SK-N-SH (cell line): ENCODE data around the gene LRMDA. TPM values are rescaled to one million over a fixed set of nuclear protein-coding genes. Genes with fewer than 3 reads are reported as not detected.

Source experiments
- CTCF ChIA-PET: fragments of 300-600, 350-600 bp; formaldehyde crosslinking; extraction: SDS; loops from one replicate; lab custom pipeline; 2021; lab: Yijun Ruan, JAX
- POLR2A ChIA-PET: fragments of 350-600 bp; sonication (Branson Sonifier 250); formaldehyde crosslinking; extraction: SDS; loops from one replicate; lab custom pipeline; 2020; ENCODE audit warnings: antibody characterized with exemption, inconsistent platforms; lab: Yijun Ruan, JAX
- DNase-seq: peaks from one replicate; pipeline ENCODE4 v3.0.0; 2012
- H2AFZ ChIP-seq: fragments of 200-600 bp; sonication (generic); 2 replicates; pipeline ENCODE4 v1.8.1; 2016; ENCODE audit warnings: antibody characterized with exemption, mild to moderate bottlenecking, low read depth
- H3F3A ChIP-seq: fragments of 200-600 bp; sonication (generic); replicated peaks from 2 replicates; pipeline ENCODE3; 2016; ENCODE audit warnings: antibody characterized with exemption, mild to moderate bottlenecking; ENCODE audit not compliant: insufficient read depth
- H3K27ac ChIP-seq, 2 experiments: fragments of 200-500 bp in 1 of 2; fragments of 200-600 bp in 1 of 2; sonication (Bioruptor generic) in 1 of 2; sonication (generic), shearing (Covaris generic) in 1 of 2; 2 replicates each; pipeline versions ENCODE4 v1.5.1 to v1.6.1; 2014 to 2016; ENCODE audit warnings: low read depth in 2 of 2, inconsistent platforms in 1 of 2, low read length in 1 of 2, mild to moderate bottlenecking in 1 of 2, mixed read lengths in 1 of 2
- H3K27me3 ChIP-seq: fragments of 200-600 bp; sonication (generic), shearing (Covaris generic); 2 replicates; pipeline ENCODE4 v1.6.1; 2016; ENCODE audit warnings: mixed run types; ENCODE audit not compliant: insufficient read depth
- H3K36me3 ChIP-seq, 2 experiments: fragments of 200-500 bp in 1 of 2; fragments of 200-600 bp in 1 of 2; sonication (Bioruptor generic) in 1 of 2; sonication (generic) in 1 of 2; replicated peaks in 1 of 2; 2 replicates each; pipeline versions ENCODE3 to v1.5.1; 2014 to 2016; ENCODE audit warnings: low read length in 1 of 2, mild to moderate bottlenecking in 1 of 2; ENCODE audit not compliant: insufficient read depth in 2 of 2, control insufficient read depth in 1 of 2
- H3K4me1 ChIP-seq, 2 experiments: fragments of 200-500 bp in 1 of 2; fragments of 200-600 bp in 1 of 2; sonication (Bioruptor generic) in 1 of 2; sonication (generic), shearing (Covaris generic) in 1 of 2; 2 replicates each; pipeline versions ENCODE4 v1.5.1 to v1.6.1; 2014 to 2016; ENCODE audit warnings: low read depth in 1 of 2, low read length in 1 of 2, mixed run types in 1 of 2; ENCODE audit not compliant: insufficient read depth in 2 of 2, control insufficient read depth in 1 of 2
- H3K4me2 ChIP-seq: fragments of 200-600 bp; sonication (generic), shearing (Covaris generic); 2 replicates; pipeline ENCODE4 v1.6.1; 2017; ENCODE audit warnings: mixed run types
- H3K4me3 ChIP-seq, 2 experiments: fragments of 200-500 bp in 1 of 2; fragments of 200-600 bp in 1 of 2; sonication (Bioruptor generic) in 1 of 2; sonication (generic), shearing (Covaris generic) in 1 of 2; 2 replicates each; pipeline versions ENCODE4 v1.5.1 to v1.8.1; 2014 to 2016; ENCODE audit warnings: low read depth in 2 of 2, inconsistent platforms in 1 of 2, low read length in 1 of 2, mild to moderate bottlenecking in 1 of 2, mixed read lengths in 1 of 2, moderate library complexity in 1 of 2
- H3K79me2 ChIP-seq: fragments of 200-600 bp; sonication (generic); 2 replicates; pipeline ENCODE4 v1.8.1; 2017; ENCODE audit warnings: mild to moderate bottlenecking; ENCODE audit not compliant: insufficient read depth
- H3K9ac ChIP-seq: fragments of 200-600 bp; sonication (generic); 2 replicates; pipeline ENCODE4 v1.6.1; 2017; ENCODE audit warnings: mixed run types
- H3K9me2 ChIP-seq: fragments of 200-600 bp; sonication (generic); 2 replicates; pipeline ENCODE4 v1.6.1; 2017; ENCODE audit warnings: mixed run types
- H3K9me3 ChIP-seq: fragments of 200-600 bp; sonication (generic); 2 replicates; pipeline ENCODE4 v1.6.1; 2017; ENCODE audit warnings: mixed run types, mild to moderate bottlenecking, moderate library complexity
- H4K20me1 ChIP-seq: fragments of 200-600 bp; sonication (generic); 2 replicates; pipeline ENCODE4 v1.6.1; 2017; ENCODE audit warnings: mild to moderate bottlenecking, mixed run types; ENCODE audit not compliant: insufficient read depth
- CHD2 ChIP-seq: fragments of 150-350 bp; IDR thresholded peaks from 2 replicates; pipeline ENCODE4 v1.6.1; 2018; ENCODE audit warnings: low read length; ENCODE audit not compliant: partially characterized antibody
- FOXJ3 ChIP-seq: sonication (generic); formaldehyde crosslinking; IDR thresholded peaks from 2 replicates; pipeline ENCODE4 v1.5.1; 2020; ENCODE audit warnings: mild to moderate bottlenecking, missing genetic modification reagents
- GABPA ChIP-seq: IDR thresholded peaks from 2 replicates; pipeline ENCODE4 v1.4.0; 2012; ENCODE audit warnings: low read depth, mild to moderate bottlenecking
- GATA2 ChIP-seq: sonication (generic); formaldehyde crosslinking; IDR thresholded peaks from 2 replicates; pipeline ENCODE4 v1.5.0; 2020; ENCODE audit warnings: mild to moderate bottlenecking, missing genetic modification reagents
- JUND ChIP-seq: IDR thresholded peaks from 2 replicates; pipeline ENCODE4 v1.4.0; 2012
- MEF2A ChIP-seq: IDR thresholded peaks from 2 replicates; pipeline ENCODE4 v1.4.0; 2012; ENCODE audit warnings: low read depth, borderline replicate concordance
- MXI1 ChIP-seq: IDR thresholded peaks from 2 replicates; pipeline ENCODE4 v1.6.1; 2012; ENCODE audit warnings: mild to moderate bottlenecking, low read depth, low read length, improper control_type of control experiment
- PBX3 ChIP-seq: IDR thresholded peaks from 2 replicates; pipeline ENCODE4; 2012
- POLR2AphosphoS5 ChIP-seq: IDR thresholded peaks from 2 replicates; pipeline ENCODE4 v1.6.1; 2012; ENCODE audit warnings: low read depth, low read length
- RAD21 ChIP-seq: IDR thresholded peaks from 2 replicates; pipeline ENCODE4 v1.6.1; 2012; ENCODE audit warnings: mild to moderate bottlenecking, low read length
- RCOR1 ChIP-seq: fragments of 150-350 bp; IDR thresholded peaks from 2 replicates; pipeline ENCODE4 v1.6.1; 2017; ENCODE audit warnings: antibody characterized with exemption, low read length
- REST ChIP-seq: IDR thresholded peaks from 2 replicates; pipeline ENCODE4 v1.6.1; 2012; ENCODE audit warnings: mild to moderate bottlenecking, low read depth, low read length, moderate library complexity
- RFX5 ChIP-seq: IDR thresholded peaks from 2 replicates; pipeline ENCODE4 v1.6.1; 2012; ENCODE audit warnings: mild to moderate bottlenecking, improper control_type of control experiment, low read length
- RXRA ChIP-seq: IDR thresholded peaks from 2 replicates; pipeline ENCODE4 v1.4.0; 2012; ENCODE audit warnings: low read depth, mild to moderate bottlenecking, borderline replicate concordance
- SMC3 ChIP-seq: IDR thresholded peaks from 2 replicates; pipeline ENCODE4 v1.6.1; 2012; ENCODE audit warnings: low read depth, low read length, improper control_type of control experiment
- TAF1 ChIP-seq: IDR thresholded peaks from 2 replicates; pipeline ENCODE4 v1.6.1; 2012; ENCODE audit warnings: low read depth, mild to moderate bottlenecking, low read length, moderate library complexity, borderline replicate concordance
- TEAD4 ChIP-seq: IDR thresholded peaks from 2 replicates; pipeline ENCODE4 v1.4.0; 2012; ENCODE audit warnings: mild to moderate bottlenecking, borderline replicate concordance; ENCODE audit not compliant: insufficient read depth
- USF2 ChIP-seq: fragments of 150-350 bp; IDR thresholded peaks from 2 replicates; pipeline ENCODE4 v1.6.1; 2017; ENCODE audit warnings: antibody characterized with exemption, low read length, low read depth, borderline replicate concordance
- YY1 ChIP-seq: IDR thresholded peaks from 2 replicates; pipeline ENCODE4 v1.4.0; 2012; ENCODE audit warnings: low read depth, mild to moderate bottlenecking
- ZBTB33 ChIP-seq: IDR thresholded peaks from 2 replicates; pipeline ENCODE4 v1.4.0; 2012; ENCODE audit warnings: low read depth, borderline replicate concordance
- WGBS: methylation state at CpG from one replicate; pipeline ENCODE4 v1.1.6; 2017; ENCODE audit warnings: low lambda C conversion rate; 5-methylcytosine and 5-hydroxymethylcytosine counted together
- polyA plus RNA-seq, 3 experiments: library from polyadenylated mRNA; depleted of rRNA; stranded (reverse); fragments of >200 nt; gene quantifications; 2 replicates each; pipeline ENCODE4 v1.2.3, GENCODE V29; 2012

LRMDA gene
- polyA plus RNA-seq, 1 of the 3 experiments (the other 2 are of a cell fraction) = 0.95 TPM

- no peak overlapping the region for H3K9ac ChIP-seq
- POLR2A ChIA-PET = interaction anchor here (2.0 kb wide), 1 partner anchor 636 kb away, joined by 8 read pairs; the partner anchor contains the start of gene ZNF503
- no peaks in the 10 kb centered on the region for H3K36me3 ChIP-seq
- no peak overlapping the region for H2AFZ ChIP-seq
- no peak overlapping the region for H3K4me2 ChIP-seq
- H3K4me1 ChIP-seq = peaks cover 0 to 27% of the 10 kb centered on the region in 2 experiments; a peak in 2 of 4 replicates
- H3K4me3 ChIP-seq = no peak overlapping the region
- CTCF ChIA-PET = interaction anchor here (1.0 to 2.8 kb wide), 10 partner anchors 12 to 320 kb away, joined by 3 to 32 read pairs (median 6); no protein-coding TSS in a partner anchor
- H3K79me2 ChIP-seq = no peaks in the 10 kb centered on the region
- H3F3A ChIP-seq = no peaks in the 10 kb centered on the region
- H3K9me2 ChIP-seq = no peaks in the 10 kb centered on the region
- no peak for DNase-seq
- no peaks in the 10 kb centered on the region for H3K9me3 ChIP-seq
- no peaks in the 10 kb centered on the region for H3K27me3 ChIP-seq
- WGBS = 72% methylated on average over 2 of the region's 2 CpGs
- no peak overlapping the region for H3K27ac ChIP-seq
- no peak for TF ChIP-seq RCOR1
- no peak for TF ChIP-seq USF2
- TF ChIP-seq TAF1 = no peak
- TF ChIP-seq SMC3 = no peak
- TF ChIP-seq RAD21 = no peak
- TF ChIP-seq ZBTB33 = no peak
- TF ChIP-seq RXRA = no peak
- no peak for TF ChIP-seq MEF2A
- no peak for TF ChIP-seq GATA2
- no peak for TF ChIP-seq MXI1
- TF ChIP-seq FOXJ3 (CRISPR knock-in tag) = no peak
- no peaks in the 10 kb centered on the region for H4K20me1 ChIP-seq
These were observed 606.2 kb downstream of the LRMDA start for GRCh38 chr10:76037531-76038155.

- Histone ChIP-seq H3K9ac (no peak overlapping the region), H3K9me2 (no peaks in the 10 kb centered on the region), H3K9me3 (no peaks in the 10 kb centered on the region), H3K4me3 (no peak overlapping the region; a peak in 1 of 4 replicates), H4K20me1 (no peaks in the 10 kb centered on the region), H3K79me2 (no peaks in the 10 kb centered on the region), H3K36me3 (no peaks in the 10 kb centered on the region), H2AFZ (no peak overlapping the region), H3K4me1 (peaks cover 0 to 21% of the 10 kb centered on the region in 2 experiments; a peak in 2 of 4 replicates), H3K27me3 (no peaks in the 10 kb centered on the region), H3K27ac (no peak overlapping the region), H3F3A (no peaks in the 10 kb centered on the region), H3K4me2 (no peak overlapping the region)
- no peak for DNase-seq
- ChIA-PET CTCF (interaction anchor here (0.6 to 2.8 kb wide), 2 partner anchors 44 to 265 kb away, joined by 3 to 10 read pairs; no protein-coding TSS in a partner anchor), POLR2A (no interaction called here)
- no peak for TF ChIP-seq JUND
- TF ChIP-seq RFX5 = no peak
- TF ChIP-seq MEF2A = no peak
- TF ChIP-seq MXI1 = no peak
- TF ChIP-seq GATA2 = no peak
- TF ChIP-seq POLR2AphosphoS5 = no peak
- TF ChIP-seq REST = no peak
- no peak for TF ChIP-seq CHD2
- TF ChIP-seq TEAD4 = no peak
- no peak for TF ChIP-seq GABPA
- TF ChIP-seq PBX3 = no peak
- no peak for TF ChIP-seq YY1
These were observed 607.3 kb downstream of the LRMDA start for GRCh38 chr10:76038696-76039095.
